HEK293T (cell line): ENCODE results near the gene RNASEH2C.

ENCODE experiments used
- ARNT ChIP-seq: fragments of 450-650 bp; IDR thresholded peaks from 2 replicates; pipeline ENCODE4 v1.6.1; 2017; ENCODE audit warnings: mild to moderate bottlenecking
- BHLHE40 ChIP-seq: fragments of 450-650 bp; IDR thresholded peaks from 2 replicates; pipeline ENCODE4 v1.6.1; 2016; ENCODE audit warnings: mild to moderate bottlenecking, moderate library complexity, borderline replicate concordance
- CTBP1 ChIP-seq: fragments of 450-650 bp; IDR thresholded peaks from 2 replicates; pipeline ENCODE4 v1.6.1; 2016; ENCODE audit warnings: borderline replicate concordance
- ELF4 ChIP-seq: fragments of 450-650 bp; IDR thresholded peaks from 2 replicates; pipeline ENCODE4 v1.6.1; 2017; ENCODE audit warnings: antibody characterized with exemption
- FOXA1 ChIP-seq: fragments of 450-650 bp; IDR thresholded peaks from 2 replicates; pipeline ENCODE4 v1.6.1; 2016; ENCODE audit warnings: mild to moderate bottlenecking
- FOXK2 ChIP-seq: fragments of 450-650 bp; IDR thresholded peaks from 2 replicates; pipeline ENCODE4 v1.6.1; 2016; ENCODE audit warnings: mild to moderate bottlenecking
- FOXM1 ChIP-seq: fragments of 450-650 bp; IDR thresholded peaks from 2 replicates; pipeline ENCODE4 v1.6.1; 2017; ENCODE audit warnings: mild to moderate bottlenecking, borderline replicate concordance
- L3MBTL2 ChIP-seq: fragments of 450-650 bp; conservative IDR thresholded peaks from 2 replicates; pipeline ENCODE4 v1.6.1; 2016; ENCODE audit warnings: mild to moderate bottlenecking
- NFRKB ChIP-seq: fragments of 450-650 bp; IDR thresholded peaks from 2 replicates; pipeline ENCODE4 v1.6.1; 2016; ENCODE audit warnings: mild to moderate bottlenecking, moderate library complexity
- PKNOX1 ChIP-seq: fragments of 450-650 bp; IDR thresholded peaks from 2 replicates; pipeline ENCODE4 v1.6.1; 2016
- SP1 ChIP-seq: fragments of 450-650 bp; IDR thresholded peaks from 2 replicates; pipeline ENCODE4 v1.6.1; 2017
- TARDBP ChIP-seq: fragments of 450-650 bp; IDR thresholded peaks from 2 replicates; pipeline ENCODE4 v1.6.1; 2016
- ZNF384 ChIP-seq: fragments of 450-650 bp; IDR thresholded peaks from 2 replicates; pipeline ENCODE4 v1.6.1; 2016

GRCh38 chr11:65766535-65766934 is 45.9 kb upstream of the RNASEH2C start:
- TF ChIP-seq FOXM1 (no peak), PKNOX1 (no peak), FOXA1 (no peak), BHLHE40 (no peak), ELF4 (no peak), TARDBP (no peak), CTBP1 (no peak), SP1 (no peak), FOXK2 (no peak), ARNT (no peak), NFRKB (no peak), ZNF384 (no peak), L3MBTL2 (no peak)
